Lower leg skin (tissue), 4 donors: ENCODE results near the gene CIZ1. TPM values are rescaled to one million over a fixed set of nuclear protein-coding genes. Genes with fewer than 3 reads are reported as not detected.

Source experiments
- DNase-seq, 2 donors: peaks; one replicate each; pipeline ENCODE4 v3.0.0-alpha.2; 2019; ENCODE audit warnings: low spot score in 2 of 2
- H3K4me3 ChIP-seq: fragments of 200-600 bp; sonication (generic); 2 replicates; pipeline ENCODE4 v1.5.1; 2017; ENCODE audit warnings: mild to moderate bottlenecking, low read depth; ENCODE audit not compliant: poor library complexity, severe bottlenecking
- CTCF ChIP-seq, 3 donors: fragments of 450-650 bp; IDR thresholded peaks; one replicate each; pipeline ENCODE4 v1.5.1; 2016; ENCODE audit warnings: antibody characterized with exemption in 3 of 3, mild to moderate bottlenecking in 3 of 3, moderate library complexity in 2 of 3
- POLR2A ChIP-seq, 2 donors: fragments of 450-650 bp; IDR thresholded peaks; one replicate each; pipeline ENCODE4 v1.6.1; 2016 to 2017; ENCODE audit warnings: antibody characterized with exemption in 2 of 2, mild to moderate bottlenecking in 1 of 2, moderate library complexity in 1 of 2
- WGBS, 2 donors: methylation state at CpG; one replicate each; pipeline ENCODE4 v1.1.5; 2018; 5-methylcytosine and 5-hydroxymethylcytosine counted together
- intact Hi-C: fragments of 100-400 bp; cut with DNase I; formaldehyde crosslinking; loops from one replicate; pipeline ENCODE4 v1.15.0; 2023; ENCODE audit warnings: low total_unique reads
- total RNA-seq, 4 donors: library from RNA; depleted of rRNA; stranded (reverse); fragments of >200 nt; gene quantifications; one replicate each; pipeline ENCODE4 v1.1.0, GENCODE V29; 2016

Gene CIZ1
- total RNA-seq, 4 donors from 2014 or later = 71.6 to 135 (median 83.9) TPM

- WGBS, 2 donors = 32 to 47% methylated on average over 7 of the region's 7 CpGs
Measured at GRCh38 chr9:128208386-128208785, 17.0 kb upstream of the CIZ1 start.

GRCh38 chr9:128206916-128207910 lies 15.8 kb upstream of the CIZ1 start:
- intact Hi-C loops = no loop called here
- no peak overlapping the region for H3K4me3 ChIP-seq
- WGBS, 2 donors = 64 to 70% methylated on average over 15 of the region's 15 CpGs
- TF ChIP-seq CTCF (IDR thresholded peaks at IDR 0.05) (no peak), POLR2A (IDR thresholded peaks at IDR 0.05) (no peak)
- no peak for DNase-seq

More at GRCh38 chr9:128208386-128208785, 17.0 kb upstream of the CIZ1 start:
- no peak overlapping the region for H3K4me3 ChIP-seq
- TF ChIP-seq CTCF (IDR thresholded peaks at IDR 0.05) = no peak
- no peak for TF ChIP-seq POLR2A (IDR thresholded peaks at IDR 0.05)
- intact Hi-C loops = no loop called here
- no peak for DNase-seq

- TF ChIP-seq CTCF (IDR thresholded peaks at IDR 0.05) = no peak
- TF ChIP-seq POLR2A (IDR thresholded peaks at IDR 0.05) = no peak
- intact Hi-C loops = no loop called here
- H3K4me3 ChIP-seq = no peak overlapping the region
- 80 to 88% methylated on average over 3 of the region's 3 CpGs for WGBS, 2 donors
- DNase-seq = no peak
Measured at GRCh38 chr9:128206484-128206883, 15.1 kb upstream of the CIZ1 start.

GRCh38 chr9:128205296-128205944 lies 14.0 kb upstream of the CIZ1 start:
- no peak for DNase-seq
- H3K4me3 ChIP-seq = no peak overlapping the region
- WGBS, 2 donors = 73 to 74% methylated on average over 10 to 16 of the region's 16 CpGs
- intact Hi-C loops = no loop called here
- TF ChIP-seq POLR2A (IDR thresholded peaks at IDR 0.05) (no peak), CTCF (IDR thresholded peaks at IDR 0.05) (no peak)

GRCh38 chr9:128204858-128205257 lies 13.5 kb upstream of the CIZ1 start:
- no peak for DNase-seq
- TF ChIP-seq CTCF (IDR thresholded peaks at IDR 0.05) (no peak), POLR2A (IDR thresholded peaks at IDR 0.05) (no peak)
- intact Hi-C loops = no loop called here
- no peak overlapping the region for H3K4me3 ChIP-seq
- WGBS, 2 donors = 65 to 75% methylated on average over 5 to 7 of the region's 7 CpGs
